ENCODE data around the gene RPS6KA3.
"Not testable (repeated sequence)": the region's sequence is repeated elsewhere in the genome, so short reads cannot be mapped to it uniquely, and the experiment has no call there.

Gene RPS6KA3

DNA sequence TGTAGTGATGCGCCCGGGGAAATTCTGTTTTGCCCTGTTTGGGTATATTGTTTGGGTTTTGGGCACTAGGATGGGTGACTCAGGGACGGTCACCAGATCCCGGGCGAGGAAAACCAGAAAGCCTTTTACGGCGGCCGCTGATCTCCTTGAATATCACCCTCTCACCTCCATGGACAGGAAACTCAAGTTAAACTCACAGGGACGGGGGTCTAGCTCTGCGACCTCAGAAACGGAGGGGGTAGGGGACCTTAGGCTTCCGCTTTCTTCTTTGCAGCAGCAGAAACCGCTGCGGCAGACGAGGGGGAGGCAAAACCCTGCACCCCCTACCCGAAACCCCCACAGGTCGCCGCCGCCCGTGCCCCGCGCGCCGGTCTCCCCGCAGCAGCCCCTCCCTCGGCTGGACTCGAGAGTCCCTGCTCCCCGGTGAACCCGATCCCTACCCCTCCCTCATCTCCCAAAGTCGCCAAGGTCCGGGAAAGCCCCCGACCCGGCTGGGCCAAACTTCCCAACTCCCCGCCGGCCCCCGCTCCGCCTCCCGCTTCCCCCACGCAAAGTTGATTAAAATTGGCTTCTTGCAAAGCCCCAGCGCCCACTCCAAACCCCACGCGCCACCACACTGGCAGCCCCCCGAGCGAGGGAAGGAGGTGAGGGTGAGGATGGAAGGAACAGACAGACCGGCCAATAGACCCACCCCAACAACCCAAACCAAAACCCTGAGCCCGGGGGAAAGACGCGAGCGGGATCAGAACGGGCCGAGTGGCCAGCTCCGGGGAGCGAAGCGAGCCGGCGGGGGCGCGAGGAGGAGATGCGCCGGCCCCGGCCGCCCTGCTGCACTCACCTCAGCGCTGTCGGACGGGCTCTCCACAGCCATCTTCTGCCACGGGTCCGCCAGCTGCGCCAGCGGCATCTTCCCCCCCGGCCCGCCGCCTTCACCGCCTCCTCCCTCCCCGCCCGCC, 705 bp downstream of the RPS6KA3 start:
- FAIRE-seq, result no peak
- no peak for DNase-seq (ENCODE audit: low spot score)

DNA sequence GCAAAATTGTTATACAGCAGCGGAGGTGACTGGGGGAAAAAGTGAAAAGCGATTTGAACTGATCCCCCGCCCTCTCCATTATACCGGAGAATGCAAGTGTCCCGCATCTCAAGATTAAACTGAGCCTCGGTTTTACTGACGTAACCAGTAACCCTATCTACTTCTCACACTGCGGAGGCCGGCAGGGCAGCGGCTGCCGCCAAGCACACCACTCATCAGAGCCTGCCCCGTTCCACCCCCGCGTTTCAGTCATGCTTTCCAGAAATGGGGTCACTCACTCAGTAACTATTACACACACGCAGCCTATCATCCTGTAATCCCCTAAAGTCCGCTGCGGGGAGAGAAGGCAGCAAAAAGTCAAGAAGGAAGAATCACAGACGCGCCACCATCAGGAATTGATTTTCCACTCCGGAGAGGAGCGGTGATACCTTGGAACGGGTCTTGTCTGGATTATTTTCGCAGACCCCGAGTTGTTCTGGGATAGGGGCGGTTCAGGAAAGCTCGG, 1.4 kb downstream of the RPS6KA3 start:
- FAIRE-seq, result no peak
- DNase-seq (ENCODE audit: low spot score), result peak; percentile 10

DNA sequence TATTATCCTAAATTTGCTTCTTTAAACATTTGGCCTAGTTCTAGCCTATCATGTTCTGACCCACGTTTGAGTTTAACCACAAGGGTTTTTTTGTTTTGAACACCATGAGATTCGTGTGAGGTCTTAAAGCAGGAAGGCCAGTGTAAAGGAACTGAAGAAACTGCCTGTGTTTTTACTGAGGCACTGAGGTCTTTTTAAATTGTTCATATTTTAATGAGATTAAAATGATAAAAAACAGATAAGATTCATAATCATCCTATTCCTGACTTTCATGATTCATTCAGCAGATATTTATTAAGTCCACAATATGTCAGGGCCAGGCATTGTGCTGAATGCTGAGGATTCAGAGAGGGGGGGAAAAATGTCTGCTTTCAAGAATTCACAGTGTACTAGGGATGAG, 3.2 kb downstream of the RPS6KA3 start:
- FAIRE-seq (no peak), DNase-seq (ENCODE audit: low spot score) (no peak)

DNA sequence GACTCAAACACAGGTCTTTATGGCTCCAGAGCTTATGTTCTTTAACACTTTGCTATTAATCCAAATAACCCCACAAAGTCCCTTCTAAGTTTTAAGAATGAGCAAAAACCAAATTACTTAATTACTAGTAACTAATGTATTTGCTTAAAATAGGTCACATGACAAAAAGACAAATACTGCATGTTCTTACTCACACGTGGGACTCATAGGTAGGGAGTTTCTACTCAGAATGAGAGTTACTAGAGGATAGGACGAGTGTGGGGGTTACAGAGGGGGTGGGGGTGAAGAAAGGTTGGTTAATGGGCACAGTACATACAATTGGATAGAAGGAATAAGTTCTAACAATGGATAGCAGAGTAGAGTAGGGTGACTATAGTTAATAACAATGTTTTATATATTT, 5.8 kb downstream of the RPS6KA3 start:
- DNase-seq (ENCODE audit: low spot score), result no peak
- no peak for FAIRE-seq

DNA sequence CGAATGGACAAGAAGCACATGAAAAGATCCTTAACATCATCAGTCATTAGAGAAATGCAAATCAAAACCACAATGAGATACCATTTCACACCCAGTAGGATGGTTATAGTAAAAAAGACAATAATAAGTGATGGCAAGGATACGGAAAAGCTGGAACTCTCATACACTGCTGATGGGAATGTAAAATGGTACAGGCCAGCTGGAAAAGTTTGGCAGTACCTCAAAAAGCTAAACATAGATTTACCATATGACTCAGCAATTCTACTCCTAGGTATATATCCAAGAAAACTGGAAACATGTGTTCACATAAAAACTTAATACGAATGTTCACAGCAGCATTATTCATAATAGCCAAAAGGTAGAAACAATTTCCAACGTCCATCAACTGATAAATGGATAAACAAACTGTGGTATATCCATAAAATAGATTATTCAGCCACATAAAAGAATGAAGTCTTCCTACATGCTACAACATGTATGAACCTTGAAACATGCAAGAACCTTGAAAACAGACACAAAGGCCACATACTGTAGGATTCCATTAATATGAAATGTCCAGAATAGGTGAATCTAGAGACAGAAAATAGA, 11.9 kb downstream of the RPS6KA3 start:
- FAIRE-seq, result no peak
- DNase-seq (ENCODE audit: low spot score), result no peak

DNA sequence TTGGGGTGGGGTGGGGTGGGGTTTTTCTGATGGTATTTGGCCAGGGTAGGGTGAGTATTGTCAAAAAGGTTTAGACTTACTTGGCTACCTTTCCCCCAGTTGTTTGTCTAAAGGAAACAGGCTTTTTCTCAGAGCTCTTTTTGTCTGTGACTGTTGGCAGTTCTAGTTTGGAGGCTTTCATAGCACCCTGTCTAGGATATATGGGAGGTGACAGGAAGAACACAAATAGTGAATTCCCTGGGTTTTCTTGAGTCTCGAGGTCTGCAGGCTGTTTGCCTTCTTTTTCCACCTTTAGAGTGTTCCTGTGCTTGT, 13.5 kb downstream of the RPS6KA3 start:
- DNase-seq (ENCODE audit: low spot score) (no peak), FAIRE-seq (no peak)

DNA sequence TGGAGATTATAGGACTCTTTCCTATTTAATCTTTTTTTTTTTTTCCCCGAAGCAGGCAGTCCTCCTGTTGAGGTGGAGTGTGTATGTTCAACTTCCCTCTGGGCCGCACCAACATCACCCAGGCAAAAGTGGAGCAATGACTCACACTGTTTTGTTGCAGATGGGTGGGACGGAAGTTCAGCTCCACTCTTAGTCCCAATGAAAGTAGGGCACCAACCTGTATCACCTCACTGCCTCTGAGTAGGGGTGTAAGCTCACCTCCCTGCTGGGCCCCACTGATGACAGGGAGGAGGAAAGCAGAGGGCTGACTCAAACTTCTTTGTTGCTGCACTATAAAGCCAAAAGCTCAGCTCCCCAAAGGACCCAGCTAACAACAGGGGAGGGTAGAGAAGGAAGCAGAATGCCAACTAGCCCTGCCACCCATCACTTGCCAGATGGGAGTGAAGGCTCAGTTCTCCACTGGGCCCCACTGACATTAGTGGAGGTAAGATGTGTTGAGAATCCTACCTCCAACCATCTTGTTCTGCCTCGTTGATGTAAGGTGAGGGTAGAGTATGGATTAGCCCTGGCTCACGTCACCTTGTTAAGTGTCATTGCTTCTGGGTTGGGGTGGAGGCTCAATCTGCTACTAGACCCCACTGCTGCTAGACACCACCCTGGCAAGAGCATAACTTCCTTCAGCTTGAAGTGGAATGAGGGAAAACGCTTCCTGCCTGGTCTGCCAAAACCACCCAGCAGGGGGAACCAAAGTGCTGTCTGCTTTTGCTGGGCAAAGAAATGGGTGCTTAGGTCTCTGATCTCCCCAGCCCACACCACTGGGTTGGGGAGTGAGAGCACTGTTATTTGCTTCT, 14.1 kb downstream of the RPS6KA3 start:
- no peak for FAIRE-seq
- DNase-seq (ENCODE audit: low spot score), result peak; percentile 14

DNA sequence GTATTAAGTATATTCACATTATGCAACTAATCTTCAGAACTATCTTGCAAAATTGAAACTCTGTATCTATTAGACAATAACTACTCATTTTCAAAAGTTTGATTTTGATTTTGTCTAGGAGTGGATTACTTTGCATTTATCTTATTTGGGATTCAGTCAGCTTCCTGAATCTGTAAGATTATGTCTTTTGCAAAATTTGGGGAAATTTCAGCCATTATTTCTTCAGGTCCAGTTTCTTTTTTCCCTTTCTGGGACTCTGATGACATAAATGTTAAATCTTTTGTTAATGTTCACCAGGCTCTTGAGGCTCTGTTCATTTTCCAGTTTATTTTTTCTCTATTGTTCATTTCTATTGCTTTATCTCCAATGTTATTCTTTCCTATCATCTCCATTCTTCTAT, 15.0 kb downstream of the RPS6KA3 start:
- DNase-seq (ENCODE audit: low spot score) (no peak), FAIRE-seq (no peak)

DNA sequence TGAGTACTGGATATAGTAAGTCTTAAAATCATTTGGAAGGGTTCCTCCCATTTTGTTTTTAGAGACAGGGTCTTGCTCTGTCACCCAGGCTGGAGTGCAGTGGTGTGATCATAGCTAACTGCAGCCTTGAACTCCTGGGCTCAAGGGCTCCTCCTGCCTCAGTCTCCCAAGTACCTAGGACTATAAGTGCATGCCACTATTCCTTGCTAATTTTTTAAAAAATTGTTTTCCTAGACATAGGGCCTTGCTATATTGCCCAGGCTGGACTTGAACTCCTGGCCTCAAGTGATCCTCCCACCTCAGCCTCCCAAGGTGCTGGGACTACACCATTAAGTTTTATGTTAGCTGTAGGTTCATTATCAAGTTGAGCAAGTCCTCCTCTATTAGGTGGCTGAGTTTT, 16.6 kb downstream of the RPS6KA3 start:
- FAIRE-seq; DNase-seq (ENCODE audit: low spot score): not testable (repeated sequence)

DNA sequence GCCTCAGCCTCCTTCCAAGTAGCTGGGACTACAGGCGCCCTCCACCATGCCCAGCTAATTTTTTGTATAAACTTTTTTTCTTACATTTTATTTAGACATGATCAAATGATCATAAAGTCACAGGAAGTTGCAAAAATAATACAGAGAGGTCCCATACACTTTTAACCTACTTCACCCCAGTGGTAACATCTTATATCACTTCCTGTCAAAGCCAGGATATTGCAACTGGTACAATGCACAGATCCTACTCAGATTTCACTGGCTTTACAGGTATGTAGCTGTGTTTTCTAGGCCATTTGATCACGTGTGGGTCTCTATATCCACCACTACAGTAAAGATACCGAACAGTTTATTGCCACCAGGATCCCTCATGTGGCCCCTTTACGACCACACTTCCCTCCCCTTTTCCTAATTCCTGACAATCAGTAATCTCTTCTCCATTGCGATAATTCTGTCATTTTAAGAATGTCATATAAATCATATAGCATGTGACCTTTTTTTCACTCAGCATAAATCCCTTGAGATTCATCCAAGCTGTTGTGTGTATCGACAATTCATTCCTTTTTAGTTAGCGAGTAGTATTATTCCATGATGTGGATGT, 18.0 kb downstream of the RPS6KA3 start:
- FAIRE-seq (no peak), DNase-seq (ENCODE audit: low spot score) (no peak)

DNA sequence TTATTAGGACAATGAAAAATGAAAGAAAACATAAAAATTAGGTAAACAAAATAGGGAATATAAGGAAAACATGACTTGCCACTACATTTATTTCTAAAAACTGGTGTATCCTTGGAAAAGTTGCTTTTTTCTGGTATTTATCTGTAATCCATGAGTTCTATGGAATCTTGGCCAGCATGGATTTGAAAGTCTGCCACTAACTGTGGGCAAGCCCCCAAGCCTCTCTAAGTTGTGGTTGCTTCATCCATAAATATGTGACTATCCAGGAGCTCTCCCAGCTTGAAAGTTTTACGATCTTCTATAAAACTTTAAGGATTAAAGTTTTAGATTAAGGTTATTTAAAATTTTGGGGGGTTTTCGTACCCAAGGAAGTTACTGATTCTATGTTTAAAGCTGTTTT, 21.8 kb downstream of the RPS6KA3 start:
- DNase-seq (ENCODE audit: low spot score), result no peak
- FAIRE-seq, result no peak

DNA sequence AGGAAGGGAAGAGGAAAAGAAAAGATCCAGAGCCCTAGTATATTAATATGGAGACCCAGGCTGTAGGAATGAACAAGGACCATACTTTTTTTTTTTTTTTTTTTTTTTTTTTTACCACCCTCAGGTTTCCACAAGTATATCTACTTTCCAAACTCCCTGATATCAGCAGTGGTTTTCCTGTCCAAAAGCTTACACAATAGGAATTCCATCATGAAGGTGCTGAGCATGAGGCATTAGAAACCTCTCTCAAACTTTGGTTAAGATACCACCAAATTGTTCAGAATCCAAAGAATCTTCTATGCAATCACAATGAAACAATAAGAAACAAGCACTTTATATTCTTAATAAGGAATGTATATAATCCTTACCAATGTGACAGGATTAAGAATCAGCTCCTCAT, 26.5 kb downstream of the RPS6KA3 start:
- DNase-seq (ENCODE audit: low spot score), result no peak
- FAIRE-seq, result no peak

DNA sequence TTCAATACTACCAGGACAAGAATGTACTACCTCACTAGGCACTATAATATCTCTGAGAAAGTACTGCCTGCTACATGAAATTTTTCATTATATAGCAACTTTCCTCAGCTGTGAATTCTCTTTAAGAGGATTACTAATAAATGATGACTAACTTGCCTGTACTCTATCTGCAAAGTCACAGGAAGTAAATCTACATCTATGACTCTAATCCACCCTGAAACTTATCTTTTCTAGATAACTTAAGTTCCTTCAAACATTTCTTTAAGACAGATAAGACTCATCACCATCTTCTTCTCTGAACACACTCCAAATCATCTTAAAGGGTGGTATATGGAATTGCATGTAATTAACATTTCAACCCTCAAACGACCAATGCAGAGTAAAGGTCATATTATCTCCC, 28.8 kb downstream of the RPS6KA3 start:
- DNase-seq (ENCODE audit: low spot score) (no peak), FAIRE-seq (no peak)

DNA sequence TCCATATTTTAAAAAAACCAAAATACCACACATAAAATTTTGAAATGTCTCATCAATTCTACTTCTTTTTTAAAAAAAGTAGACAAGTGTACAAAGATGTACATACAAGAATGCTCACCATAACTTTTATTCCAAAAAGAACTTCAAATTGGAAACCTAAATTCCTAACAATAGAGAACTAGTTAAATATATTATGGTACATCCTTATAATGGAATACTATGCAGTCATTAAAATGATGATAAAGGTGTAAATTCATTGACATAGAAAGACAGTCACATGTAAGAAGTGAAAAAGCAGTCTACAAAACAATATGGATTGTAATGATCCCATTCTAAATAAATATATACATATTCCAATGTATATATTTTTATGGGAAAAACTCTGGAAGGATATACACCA, 31.0 kb downstream of the RPS6KA3 start:
- FAIRE-seq (no peak), DNase-seq (ENCODE audit: low spot score) (no peak)

DNA sequence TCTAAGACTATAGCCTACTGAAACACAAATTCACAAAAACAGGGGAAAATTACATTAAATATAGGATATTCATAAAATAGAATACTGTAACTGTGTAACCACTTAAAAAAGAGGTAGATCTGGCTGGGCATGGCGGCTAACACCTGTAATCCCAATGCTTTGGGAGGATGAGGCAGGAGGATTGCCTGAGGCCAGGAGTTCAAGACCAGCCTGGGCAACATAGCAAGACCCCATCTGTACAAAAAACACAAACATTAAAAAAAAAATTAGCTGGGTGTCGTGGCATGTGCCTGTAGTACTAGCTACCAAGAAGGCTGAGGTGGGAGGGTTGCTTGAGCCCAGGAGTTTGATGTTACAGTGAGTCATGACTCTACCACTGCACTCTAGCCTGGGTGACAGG, 33.4 kb downstream of the RPS6KA3 start:
- DNase-seq (ENCODE audit: low spot score), result no peak
- no peak for FAIRE-seq

DNA sequence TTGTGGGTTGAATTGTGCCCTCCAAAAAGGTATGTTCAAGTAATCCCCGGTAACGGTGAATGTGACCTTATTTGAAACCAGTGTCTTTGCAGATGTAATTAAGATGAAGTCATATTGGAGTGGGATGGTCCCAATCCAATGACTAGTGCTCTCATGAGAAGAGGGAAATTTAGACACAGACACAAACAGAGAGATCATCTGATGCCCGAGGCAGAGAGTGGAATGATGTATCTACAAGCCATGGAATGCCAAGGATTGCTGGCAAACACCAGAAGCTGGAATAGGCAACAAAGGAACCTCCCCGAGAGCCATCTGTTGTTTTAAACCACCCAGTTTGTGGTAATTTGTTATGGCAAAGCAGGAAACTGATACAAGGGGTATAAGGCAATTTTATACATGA, 35.1 kb downstream of the RPS6KA3 start:
- no peak for FAIRE-seq
- no peak for DNase-seq (ENCODE audit: low spot score)

DNA sequence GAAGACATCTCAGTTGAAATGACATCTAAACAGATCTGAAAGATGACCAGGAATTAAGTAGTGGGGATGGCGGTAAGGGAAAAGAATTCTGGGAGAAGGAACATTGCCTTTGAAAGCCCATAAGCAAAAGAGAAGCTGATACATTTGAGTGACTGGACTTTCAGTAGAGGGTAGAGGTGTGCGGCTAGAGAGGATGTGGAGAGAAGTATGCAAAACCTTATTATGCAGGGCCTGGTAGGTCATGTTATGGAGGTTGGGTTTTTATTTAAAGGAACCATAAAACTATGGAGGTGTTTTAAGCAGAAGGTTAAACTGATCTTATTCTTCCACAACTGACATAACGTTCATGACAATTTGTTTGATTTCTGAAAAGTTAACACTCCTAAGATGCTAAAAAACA, 36.3 kb downstream of the RPS6KA3 start:
- no peak for FAIRE-seq
- no peak for DNase-seq (ENCODE audit: low spot score)

DNA sequence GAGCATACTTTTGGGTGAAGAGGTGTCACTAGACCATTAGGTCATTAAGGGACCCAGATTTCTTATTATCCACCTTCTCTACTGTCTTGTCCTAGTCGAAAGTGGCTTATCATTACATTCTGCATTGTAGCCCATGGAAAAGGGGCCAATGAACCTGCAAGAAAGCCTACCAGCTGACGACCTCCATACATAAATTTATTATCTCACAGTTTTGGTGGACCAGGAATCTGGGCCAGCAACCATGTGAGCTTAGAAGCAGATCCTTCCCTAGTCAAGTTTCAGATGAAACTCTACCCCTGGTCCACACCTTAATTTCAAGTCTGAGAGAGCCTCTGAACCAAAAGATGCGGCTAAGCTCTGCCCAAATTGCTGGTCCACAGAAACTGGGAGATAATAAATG, 37.6 kb downstream of the RPS6KA3 start:
- DNase-seq (ENCODE audit: low spot score) (no peak), FAIRE-seq (no peak)

DNA sequence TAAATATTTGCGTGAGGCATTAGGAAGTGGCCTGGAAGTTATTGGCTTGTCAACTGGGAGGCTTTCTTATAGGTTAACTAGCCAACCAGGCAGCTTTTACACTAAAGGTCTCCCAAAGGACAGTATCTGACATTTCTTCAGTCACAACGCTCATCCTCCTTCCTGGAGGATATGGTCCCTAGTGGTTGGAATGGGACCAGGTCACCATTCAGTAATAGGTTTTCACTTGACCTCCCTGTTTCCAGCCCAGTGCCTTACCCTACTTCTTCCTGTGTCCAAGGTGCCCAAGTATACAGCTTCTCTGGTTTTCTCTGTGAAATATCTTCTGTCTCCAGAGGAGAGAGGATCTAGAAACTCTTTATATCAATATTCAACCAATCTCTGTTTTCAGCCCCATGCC, 38.5 kb downstream of the RPS6KA3 start:
- no peak for DNase-seq (ENCODE audit: low spot score)
- FAIRE-seq, result no peak

DNA sequence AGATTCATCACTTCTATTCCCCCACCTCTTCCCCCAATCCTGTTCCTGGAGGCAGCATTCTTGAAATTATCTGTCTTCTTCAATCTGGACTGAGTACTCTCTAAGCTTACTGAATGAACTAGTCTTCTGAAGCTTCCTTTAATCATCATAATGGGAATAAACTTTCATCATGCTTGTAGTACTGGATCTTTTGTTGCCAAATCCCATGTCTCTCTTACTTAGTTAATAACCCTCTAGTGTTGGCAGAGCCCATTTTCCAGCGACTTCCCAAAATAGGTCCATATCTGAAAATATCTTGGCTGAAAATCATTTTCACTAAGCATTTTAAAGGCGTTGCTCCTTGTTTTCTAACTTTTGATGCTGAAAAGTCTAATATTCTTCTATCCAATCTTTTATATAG, 39.6 kb downstream of the RPS6KA3 start:
- DNase-seq (ENCODE audit: low spot score) (no peak), FAIRE-seq (no peak)

DNA sequence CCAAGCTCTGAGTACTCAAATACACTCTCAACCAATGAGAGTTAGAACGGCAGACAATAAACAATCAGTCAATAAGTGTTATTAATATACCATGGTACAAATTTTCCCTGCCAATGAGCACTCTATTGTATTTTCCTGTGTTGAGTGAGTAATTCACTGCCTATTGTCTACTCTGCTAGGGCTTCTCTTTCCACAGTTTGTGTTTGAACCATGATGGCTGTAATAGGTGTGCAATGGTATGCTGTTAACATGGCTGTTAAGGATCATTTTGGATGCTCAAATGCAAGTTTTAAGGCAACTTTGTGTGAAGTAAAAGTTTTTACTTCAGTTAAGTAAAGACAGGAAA, 41.2 kb downstream of the RPS6KA3 start:
- no peak for DNase-seq (ENCODE audit: low spot score)
- FAIRE-seq, result no peak
